DOHH2 (cell line): Measurements from ENCODE around the gene TDRD7.

Experiments used
- H3F3A ChIP-seq: fragments of 200-600 bp; sonication (generic), shearing (Covaris generic); 2 replicates; pipeline ENCODE4 v1.6.0; 2016; ENCODE audit warnings: antibody characterized with exemption, mild to moderate bottlenecking; ENCODE audit not compliant: control insufficient read depth, insufficient read depth
- H3K27ac ChIP-seq: fragments of 200-600 bp; sonication (generic); 2 replicates; pipeline ENCODE4 v1.5.1; 2014; ENCODE audit warnings: low read depth, mild to moderate bottlenecking, low read length, moderate library complexity
- H3K27me3 ChIP-seq: fragments of 200-600 bp; sonication (generic); 2 replicates; pipeline ENCODE4 v1.6.1; 2014; ENCODE audit warnings: mild to moderate bottlenecking, low read length, mixed read lengths; ENCODE audit not compliant: control insufficient read depth
- H3K36me3 ChIP-seq: fragments of 200-600 bp; sonication (generic); 2 replicates; pipeline ENCODE4 v1.6.1; 2014; ENCODE audit warnings: mild to moderate bottlenecking, low read length, moderate library complexity, mixed read lengths; ENCODE audit not compliant: control insufficient read depth
- H3K4me1 ChIP-seq: fragments of 200-600 bp; sonication (generic); 2 replicates; pipeline ENCODE4 v1.6.1; 2014; ENCODE audit warnings: mild to moderate bottlenecking, low read length, mixed read lengths; ENCODE audit not compliant: control insufficient read depth
- H3K4me2 ChIP-seq: fragments of 200-600 bp; sonication (generic); 2 replicates; pipeline ENCODE4 v1.6.0; 2014; ENCODE audit warnings: mild to moderate bottlenecking, low read length, moderate library complexity
- H3K4me3 ChIP-seq: fragments of 200-600 bp; sonication (generic); 2 replicates; pipeline ENCODE4 v1.5.1; 2014; ENCODE audit warnings: mild to moderate bottlenecking, low read length, mixed read lengths
- H3K79me2 ChIP-seq: fragments of 200-600 bp; sonication (generic); 2 replicates; pipeline ENCODE4 v1.6.1; 2014; ENCODE audit warnings: mild to moderate bottlenecking, low read length, mixed read lengths; ENCODE audit not compliant: control insufficient read depth
- H3K9me2 ChIP-seq: fragments of 200-600 bp; sonication (generic); replicated peaks from 2 replicates; pipeline ENCODE4 v1.6.1; 2014; ENCODE audit warnings: mild to moderate bottlenecking, low read length, mixed read lengths; ENCODE audit not compliant: control insufficient read depth
- H3K9me3 ChIP-seq: fragments of 200-600 bp; sonication (generic); 2 replicates; pipeline ENCODE4 v1.6.1; 2014; ENCODE audit warnings: antibody characterized with exemption, low read length, mixed read lengths; ENCODE audit not compliant: control insufficient read depth, insufficient read depth
- H4K20me1 ChIP-seq: fragments of 200-600 bp; sonication (generic); 2 replicates; pipeline ENCODE4 v1.6.0; 2014; ENCODE audit warnings: low read depth, mild to moderate bottlenecking, antibody characterized with exemption, low read length, moderate library complexity; ENCODE audit not compliant: control insufficient read depth, insufficient read depth
- CTCF ChIP-seq: fragments of 200-600 bp; sonication (generic); IDR thresholded peaks from one replicate; pipeline ENCODE4 v1.5.1; 2014; ENCODE audit warnings: antibody characterized with exemption, mild to moderate bottlenecking, low read depth, low read length; ENCODE audit not compliant: poor library complexity, severe bottlenecking
- EZH2phosphoT487 ChIP-seq: fragments of 200-600 bp; sonication (generic); IDR thresholded peaks from 2 replicates; pipeline ENCODE4 v1.6.1; 2017; ENCODE audit warnings: borderline replicate concordance, mild to moderate bottlenecking, antibody characterized with exemption, low read length, moderate library complexity, mixed read lengths

TDRD7 gene

GRCh38 chr9:97388721-97389238 lies 23.1 kb upstream of the TDRD7 start:
- H3K4me3 ChIP-seq, result no peak overlapping the region

GRCh38 chr9:97389249-97389648 lies 22.6 kb upstream of the TDRD7 start:
- no peaks in the 10 kb centered on the region for H3K9me3 ChIP-seq
- H3K36me3 ChIP-seq, result no peaks in the 10 kb centered on the region
- no peaks in the 10 kb centered on the region for H4K20me1 ChIP-seq
- TF ChIP-seq CTCF (no peak), EZH2phosphoT487 (no peak)
- no peaks in the 10 kb centered on the region for H3F3A ChIP-seq
- H3K9me2 ChIP-seq, result no peaks in the 10 kb centered on the region
- no peak overlapping the region for H3K4me3 ChIP-seq
- peaks cover 3% of the 10 kb centered on the region; the same call in 1 of the 2 replicates for H3K27me3 ChIP-seq
- H3K27ac ChIP-seq, result no peak overlapping the region
- H3K79me2 ChIP-seq, result no peaks in the 10 kb centered on the region
- peaks cover 6% of the 10 kb centered on the region; the same call in 1 of the 2 replicates for H3K4me1 ChIP-seq
- H3K4me2 ChIP-seq, result no peak overlapping the region

More at GRCh38 chr9:97388721-97389238, 23.1 kb upstream of the TDRD7 start:
- Histone ChIP-seq H3K79me2 (no peaks in the 10 kb centered on the region), H3K4me2 (no peak overlapping the region), H3K27ac (no peak overlapping the region), H4K20me1 (no peaks in the 10 kb centered on the region), H3F3A (no peaks in the 10 kb centered on the region), H3K36me3 (no peaks in the 10 kb centered on the region), H3K9me3 (no peaks in the 10 kb centered on the region), H3K27me3 (peaks cover 3% of the 10 kb centered on the region; the same call in 1 of the 2 replicates), H3K9me2 (no peaks in the 10 kb centered on the region), H3K4me1 (peaks cover 6% of the 10 kb centered on the region; the same call in 1 of the 2 replicates)
- TF ChIP-seq CTCF (no peak), EZH2phosphoT487 (no peak)

- Histone ChIP-seq H3F3A (no peaks in the 10 kb centered on the region), H3K79me2 (no peaks in the 10 kb centered on the region), H3K9me3 (no peaks in the 10 kb centered on the region), H3K27me3 (peaks cover 3% of the 10 kb centered on the region; the same call in 1 of the 2 replicates), H3K4me2 (no peak overlapping the region), H4K20me1 (no peaks in the 10 kb centered on the region), H3K4me1 (peaks cover 6% of the 10 kb centered on the region; the same call in 1 of the 2 replicates), H3K4me3 (no peak overlapping the region), H3K9me2 (no peaks in the 10 kb centered on the region), H3K27ac (no peak overlapping the region), H3K36me3 (no peaks in the 10 kb centered on the region)
- TF ChIP-seq CTCF (no peak), EZH2phosphoT487 (no peak)
These were observed 21.0 kb upstream of the TDRD7 start for GRCh38 chr9:97390791-97391406.
